ENCODE measurements around the gene CD99L2. TPM values are rescaled to one million over a fixed set of nuclear protein-coding genes. Genes with fewer than 3 reads are reported as not detected.

CD99L2 gene, protein sequence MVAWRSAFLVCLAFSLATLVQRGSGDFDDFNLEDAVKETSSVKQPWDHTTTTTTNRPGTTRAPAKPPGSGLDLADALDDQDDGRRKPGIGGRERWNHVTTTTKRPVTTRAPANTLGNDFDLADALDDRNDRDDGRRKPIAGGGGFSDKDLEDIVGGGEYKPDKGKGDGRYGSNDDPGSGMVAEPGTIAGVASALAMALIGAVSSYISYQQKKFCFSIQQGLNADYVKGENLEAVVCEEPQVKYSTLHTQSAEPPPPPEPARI
- total RNA-seq (2021; fragmentation: NEBNext Ultra II Directional; extraction: Animal tissue kit (Norgen Biotek cat#: 25700)), result 10 to 100 TPM; 53.9 to 67.1 (median 56.4) TPM
- long read RNA-seq, transcript CD99L2-203 (11 exons, 3,604 nt), result major isoform, 44 of 65 reads
- long read RNA-seq, partial matches to known transcripts, result 2 of 65 reads
- long read RNA-seq, other reads (novel, unspliced or antisense), result 17 of 65 reads

DNA sequence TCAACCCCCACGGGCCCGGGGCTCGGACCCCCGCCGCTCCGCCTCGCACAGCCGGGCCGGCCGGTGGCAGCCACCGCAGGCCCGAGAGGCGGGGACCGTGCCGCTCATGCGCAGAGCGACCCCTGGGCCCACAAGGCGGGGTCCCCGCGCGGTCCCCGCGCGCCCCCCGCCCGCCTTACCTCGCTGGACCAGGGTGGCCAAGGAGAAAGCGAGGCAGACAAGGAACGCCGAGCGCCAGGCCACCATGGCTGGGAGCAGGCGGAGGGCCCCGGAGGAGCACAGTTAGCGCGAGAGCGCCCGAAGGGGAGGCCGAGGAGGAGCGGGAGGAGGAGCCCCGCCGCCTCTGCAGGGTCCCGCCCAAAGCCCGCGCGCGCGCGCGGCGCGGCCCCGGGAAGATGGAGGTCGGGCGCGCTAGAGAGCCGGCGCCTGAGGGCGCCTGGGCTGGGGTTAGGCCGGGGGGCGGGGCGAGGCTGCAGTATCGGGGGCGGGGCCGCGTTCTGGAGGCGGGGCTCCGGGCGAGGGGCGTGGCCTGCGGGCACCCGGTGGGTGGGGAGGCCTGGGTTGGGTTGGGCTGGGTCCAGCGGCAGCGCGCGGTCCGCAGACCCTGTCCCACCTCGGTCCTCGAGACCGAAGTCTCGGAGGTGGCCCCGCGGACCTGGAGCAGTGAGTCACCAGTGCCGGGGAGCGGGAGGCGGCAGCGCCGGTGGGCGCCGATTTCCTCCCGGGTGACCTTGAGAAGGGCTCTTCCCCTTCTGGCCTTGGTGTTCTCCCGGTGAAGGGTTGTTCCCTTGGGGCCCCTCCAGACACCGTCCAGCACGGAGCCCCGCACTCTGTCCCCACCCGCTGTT is at the start of gene CD99L2:
TSS of gene CD99L2 (minus strand) at position 326 of the 848 bp plus-strand sequence. CDS start at position 246, 80 bp downstream.
- TF ChIP-seq, protein P1, sequence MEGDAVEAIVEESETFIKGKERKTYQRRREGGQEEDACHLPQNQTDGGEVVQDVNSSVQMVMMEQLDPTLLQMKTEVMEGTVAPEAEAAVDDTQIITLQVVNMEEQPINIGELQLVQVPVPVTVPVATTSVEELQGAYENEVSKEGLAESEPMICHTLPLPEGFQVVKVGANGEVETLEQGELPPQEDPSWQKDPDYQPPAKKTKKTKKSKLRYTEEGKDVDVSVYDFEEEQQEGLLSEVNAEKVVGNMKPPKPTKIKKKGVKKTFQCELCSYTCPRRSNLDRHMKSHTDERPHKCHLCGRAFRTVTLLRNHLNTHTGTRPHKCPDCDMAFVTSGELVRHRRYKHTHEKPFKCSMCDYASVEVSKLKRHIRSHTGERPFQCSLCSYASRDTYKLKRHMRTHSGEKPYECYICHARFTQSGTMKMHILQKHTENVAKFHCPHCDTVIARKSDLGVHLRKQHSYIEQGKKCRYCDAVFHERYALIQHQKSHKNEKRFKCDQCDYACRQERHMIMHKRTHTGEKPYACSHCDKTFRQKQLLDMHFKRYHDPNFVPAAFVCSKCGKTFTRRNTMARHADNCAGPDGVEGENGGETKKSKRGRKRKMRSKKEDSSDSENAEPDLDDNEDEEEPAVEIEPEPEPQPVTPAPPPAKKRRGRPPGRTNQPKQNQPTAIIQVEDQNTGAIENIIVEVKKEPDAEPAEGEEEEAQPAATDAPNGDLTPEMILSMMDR (IDR thresholded peaks at IDR 0.05), result no peak
- peak within 1 kb of the TSS; percentile 69 for H3K27ac Mint-ChIP-seq
- peak; percentile 74 for DNase-seq
- H3K27me3 Mint-ChIP-seq (ENCODE audit: insufficient read depth), result peaks cover 6% of the 10 kb centered on the region
- H3K9me3 Mint-ChIP-seq, result no peaks in the 10 kb centered on the region
- peak within 1 kb of the TSS; percentile 92 for H3K4me3 Mint-ChIP-seq
- H3K36me3 Mint-ChIP-seq (ENCODE audit: low read depth), result no peaks in the 10 kb centered on the region
- H3K4me1 Mint-ChIP-seq (ENCODE audit: low read depth), result peaks cover 11% of the 10 kb centered on the region

DNA sequence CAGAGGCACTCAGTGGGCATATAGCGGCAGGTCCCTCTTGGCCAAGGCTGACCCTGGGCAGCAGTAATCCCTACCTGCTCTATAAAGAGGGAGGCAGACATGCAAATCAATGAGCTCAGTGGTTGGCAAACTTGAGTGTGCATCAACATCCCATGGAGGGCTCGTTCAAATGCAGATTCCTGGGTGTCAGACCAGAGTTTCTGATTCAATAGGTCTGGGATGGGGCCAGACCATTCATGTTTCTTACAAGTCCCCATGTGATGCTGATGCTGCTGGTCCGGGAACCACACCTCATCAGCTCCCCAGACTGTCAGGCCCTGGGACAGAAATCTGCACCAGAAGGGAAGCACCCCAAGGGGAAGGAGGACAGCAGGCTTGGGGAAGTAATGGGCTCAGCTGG is 45.8 kb upstream of the CD99L2 start:
- Mint-ChIP-seq H3K27ac (no peak overlapping the region), H3K9me3 (no peaks in the 10 kb centered on the region), H3K36me3 (ENCODE audit: low read depth) (no peaks in the 10 kb centered on the region), H3K4me1 (ENCODE audit: low read depth) (no peaks in the 10 kb centered on the region), H3K4me3 (no peak overlapping the region), H3K27me3 (ENCODE audit: insufficient read depth) (peaks cover 3% of the 10 kb centered on the region)
- TF ChIP-seq, protein P1 (IDR thresholded peaks at IDR 0.05), result no peak
- DNase-seq, result no peak

DNA sequence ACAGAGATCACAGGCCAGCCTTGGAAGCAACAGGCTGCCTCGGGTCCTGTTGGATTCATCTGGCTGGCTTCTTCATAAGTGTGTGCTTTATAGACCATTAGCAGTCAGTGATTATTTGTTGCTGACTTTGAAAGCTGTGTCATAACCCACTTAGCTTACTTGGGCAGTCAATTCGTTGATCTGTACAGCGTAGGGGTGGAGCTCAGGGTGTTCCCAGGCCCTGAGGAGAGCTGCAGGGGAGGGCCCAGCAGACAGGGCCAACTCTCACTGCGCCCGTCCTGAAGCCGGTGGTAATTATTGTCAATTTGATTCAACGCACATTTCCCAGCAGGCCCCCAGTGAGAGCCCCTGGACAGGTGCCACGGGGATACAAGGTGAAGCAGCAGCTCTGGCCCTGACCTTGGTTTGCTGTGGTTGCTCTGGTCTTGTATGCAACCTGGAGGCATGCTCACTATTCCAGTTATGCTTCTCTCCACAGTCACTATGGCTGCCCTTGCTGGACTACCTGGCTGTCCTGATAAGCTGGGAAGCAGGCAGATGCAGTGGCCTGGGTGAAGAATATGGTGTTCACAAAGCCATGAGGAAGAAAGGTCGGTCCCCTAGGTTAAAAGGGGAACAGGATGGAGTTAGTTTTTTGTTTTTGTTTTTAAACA is 44.6 kb upstream of the CD99L2 start:
- Mint-ChIP-seq H3K27ac (no peak overlapping the region), H3K4me3 (no peak overlapping the region), H3K36me3 (ENCODE audit: low read depth) (no peaks in the 10 kb centered on the region), H3K27me3 (ENCODE audit: insufficient read depth) (peaks cover 3% of the 10 kb centered on the region), H3K9me3 (no peaks in the 10 kb centered on the region), H3K4me1 (ENCODE audit: low read depth) (no peaks in the 10 kb centered on the region)
- TF ChIP-seq, protein P1 (IDR thresholded peaks at IDR 0.05), result no peak
- DNase-seq, result no peak

DNA sequence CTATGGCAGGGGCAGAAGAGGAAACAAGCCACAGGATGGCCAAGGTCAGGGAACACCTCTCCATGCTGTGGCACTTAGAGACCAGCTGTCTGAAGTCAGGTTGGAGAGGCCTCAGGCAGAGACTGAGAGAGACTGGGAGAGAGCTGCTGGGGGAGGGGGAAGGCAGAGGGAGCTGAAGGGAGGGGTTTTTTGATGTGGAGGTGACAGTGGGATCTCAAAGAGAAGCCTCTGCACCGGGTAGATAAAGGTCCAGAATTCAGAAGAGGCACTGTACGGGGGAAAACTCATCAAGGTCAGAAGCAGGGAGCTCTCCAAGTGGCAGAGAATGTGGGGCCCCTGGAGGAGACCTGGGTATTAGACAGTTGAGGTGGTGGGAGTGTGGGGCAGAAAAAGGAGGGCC is 43.1 kb upstream of the CD99L2 start:
- H3K4me1 Mint-ChIP-seq (ENCODE audit: low read depth), result peaks cover under 1% of the 10 kb centered on the region; the same call in 1 of the 2 replicates
- H3K36me3 Mint-ChIP-seq (ENCODE audit: low read depth), result no peaks in the 10 kb centered on the region
- no peak for DNase-seq
- H3K4me3 Mint-ChIP-seq, result no peak overlapping the region
- H3K27me3 Mint-ChIP-seq (ENCODE audit: insufficient read depth), result peaks cover 3% of the 10 kb centered on the region
- H3K9me3 Mint-ChIP-seq, result no peaks in the 10 kb centered on the region
- H3K27ac Mint-ChIP-seq, result no peak overlapping the region
- TF ChIP-seq, protein P1 (IDR thresholded peaks at IDR 0.05), result no peak

DNA sequence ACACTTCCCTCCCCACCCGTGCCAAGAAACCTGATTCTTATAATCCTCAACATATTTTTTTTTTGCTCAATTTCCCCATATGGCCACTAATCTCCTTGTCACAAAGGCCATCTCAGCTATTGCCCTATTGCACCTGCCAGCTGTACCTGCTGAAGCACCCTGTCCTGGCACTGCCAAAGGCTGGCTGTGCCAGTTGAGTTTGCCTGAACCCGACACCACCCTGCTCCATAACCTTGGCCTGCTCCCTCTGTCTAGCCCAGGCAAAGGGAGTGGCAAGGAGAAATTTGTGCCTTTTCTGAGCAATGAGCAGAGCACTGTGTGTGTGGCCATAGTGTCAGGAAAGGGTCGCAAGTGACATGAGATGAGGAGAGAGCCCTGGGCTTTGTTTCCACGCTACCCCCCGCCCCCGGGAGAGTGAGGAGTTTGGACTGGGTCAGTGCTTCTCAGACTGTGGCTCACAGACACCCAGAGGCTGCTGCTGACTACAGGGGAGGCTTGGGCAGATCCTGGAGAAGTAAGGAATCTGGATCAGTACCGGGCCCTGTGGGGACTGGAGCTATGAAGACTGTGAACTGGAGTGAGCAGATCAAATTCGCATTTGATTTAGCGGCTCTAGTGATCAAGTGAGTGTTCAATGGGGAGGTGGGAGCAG is 42.5 kb upstream of the CD99L2 start:
- Mint-ChIP-seq H3K27me3 (ENCODE audit: insufficient read depth) (peaks cover 3% of the 10 kb centered on the region), H3K4me1 (ENCODE audit: low read depth) (peaks cover 7% of the 10 kb centered on the region), H3K27ac (no peak overlapping the region), H3K4me3 (no peak overlapping the region), H3K9me3 (no peaks in the 10 kb centered on the region), H3K36me3 (ENCODE audit: low read depth) (no peaks in the 10 kb centered on the region)
- TF ChIP-seq, protein P1 (IDR thresholded peaks at IDR 0.05), result no peak
- DNase-seq, result no peak

Measured in HFFc6 (cell line).